H1 (cell line): Measurements from ENCODE around the gene BIVM. TPM values are rescaled to one million over a fixed set of nuclear protein-coding genes. Genes with fewer than 3 reads are reported as not detected.

Experiments used
- CTCF ChIA-PET: fragments of 300-600 bp; sonication (Branson Sonifier 250); formaldehyde crosslinking; loops from one replicate; lab custom pipeline; 2021; ENCODE audit not compliant: partially characterized antibody; lab: Charles Lee
- POLR2A ChIA-PET: fragments of 300-600 bp; sonication (Branson Sonifier 250); formaldehyde crosslinking; loops from one replicate; lab custom pipeline; 2021; ENCODE audit warnings: inconsistent platforms; ENCODE audit not compliant: partially characterized antibody; lab: Charles Lee
- DNase-seq, 2 experiments: peaks; one replicate each; pipeline versions ENCODE4 v3.0.0 to v3.0.0-alpha.2; 2010 to 2022; ENCODE audit warnings: low spot score in 2 of 2, low read depth in 1 of 2, mixed read lengths in 1 of 2
- FAIRE-seq: peaks from 2 replicates; lab custom pipeline; 2011; peaks lifted over from hg19 to GRCh38; lab: Jason Lieb, UNC
- H2AFZ ChIP-seq: 2 replicates; pipeline ENCODE4 v1.8.1; 2012; ENCODE audit warnings: low read length, inconsistent platforms
- H2AK5ac ChIP-seq: 2 replicates; pipeline ENCODE4 v1.6.1; 2013; ENCODE audit warnings: low read depth, low read length
- H2BK120ac ChIP-seq: replicated peaks from 2 replicates; pipeline ENCODE3; 2013; ENCODE audit warnings: low read depth, low read length, inconsistent platforms
- H2BK12ac ChIP-seq: 2 replicates; pipeline ENCODE4 v1.6.1; 2013; ENCODE audit warnings: low read depth, low read length
- H2BK15ac ChIP-seq: 2 replicates; pipeline ENCODE4 v1.6.1; 2013; ENCODE audit warnings: low read length
- H2BK20ac ChIP-seq: 2 replicates; pipeline ENCODE4 v1.6.1; 2013; ENCODE audit warnings: low read length
- H2BK5ac ChIP-seq: 2 replicates; pipeline ENCODE4 v1.6.1; 2013; ENCODE audit warnings: low read depth, low read length
- H3K14ac ChIP-seq: 2 replicates; pipeline ENCODE4 v1.6.1; 2013; ENCODE audit warnings: inconsistent platforms; ENCODE audit not compliant: insufficient read length
- H3K18ac ChIP-seq: 2 replicates; pipeline ENCODE4 v1.6.1; 2013; ENCODE audit warnings: low read length; ENCODE audit errors: extremely low read depth
- H3K23ac ChIP-seq: 2 replicates; pipeline ENCODE4 v1.6.1; 2013; ENCODE audit warnings: inconsistent platforms; ENCODE audit not compliant: insufficient read length
- H3K23me2 ChIP-seq: 2 replicates; pipeline ENCODE4 v1.6.1; 2013; ENCODE audit warnings: low read depth, low read length
- H3K27ac ChIP-seq: 2 replicates; pipeline ENCODE4 v1.6.1; 2011; ENCODE audit warnings: low read depth, low read length, inconsistent platforms
- H3K27me3 ChIP-seq, 4 experiments: replicated peaks in 1 of 4; 1 replicate in 1 of 4; 2 replicates in 3 of 4; pipeline versions ENCODE4 v1.6.1 to v1.8.1; 2011 to 2013; ENCODE audit warnings: low read length in 3 of 4, mild to moderate bottlenecking in 3 of 4, inconsistent platforms in 2 of 4, mixed read lengths in 2 of 4, moderate library complexity in 1 of 4; ENCODE audit not compliant: control insufficient read depth in 3 of 4, insufficient read depth in 3 of 4; ENCODE audit errors: extremely low read depth in 1 of 4
- H3K36me3 ChIP-seq, 4 experiments: 2 replicates each; pipeline versions ENCODE4 v1.6.1 to v1.8.1; 2011 to 2013; ENCODE audit warnings: mild to moderate bottlenecking in 4 of 4, low read length in 3 of 4, moderate library complexity in 2 of 4, control low read depth in 1 of 4, inconsistent platforms in 1 of 4; ENCODE audit not compliant: insufficient read depth in 4 of 4, control insufficient read depth in 2 of 4
- H3K4ac ChIP-seq: replicated peaks from 2 replicates; pipeline ENCODE3; 2013; ENCODE audit warnings: low read length, low read depth, mixed read lengths, inconsistent platforms; ENCODE audit not compliant: insufficient read length
- H3K4me1 ChIP-seq, 4 experiments: replicated peaks in 1 of 4; 1 replicate in 1 of 4; 2 replicates in 3 of 4; pipeline versions ENCODE4 v1.6.1 to v1.8.1; 2011 to 2013; ENCODE audit warnings: low read length in 3 of 4, inconsistent platforms in 2 of 4, mixed read lengths in 1 of 4; ENCODE audit not compliant: insufficient read depth in 4 of 4, control insufficient read depth in 3 of 4
- H3K4me2 ChIP-seq, 2 experiments: 2 replicates each; pipeline versions ENCODE4 v1.6.1 to v1.8.1; 2011 to 2013; ENCODE audit warnings: low read depth in 2 of 2, low read length in 2 of 2, control low read depth in 1 of 2, inconsistent platforms in 1 of 2, mild to moderate bottlenecking in 1 of 2; ENCODE audit not compliant: insufficient read depth in 1 of 2
- H3K4me3 ChIP-seq, 4 experiments: fragments of 200-600, 300-600 bp in 1 of 4; sonication (generic), shearing (Covaris generic), sonication (Bioruptor Twin) in 1 of 4; 2 replicates each; pipeline versions ENCODE4 v1.5.1 to v1.8.1; 2011 to 2016; ENCODE audit warnings: low read length in 4 of 4, low read depth in 3 of 4, control low read depth in 2 of 4, inconsistent platforms in 2 of 4, mild to moderate bottlenecking in 2 of 4, mixed read lengths in 1 of 4, moderate library complexity in 1 of 4; ENCODE audit not compliant: insufficient read depth in 2 of 4; ENCODE audit errors: extremely low read depth in 1 of 4
- H3K56ac ChIP-seq: replicated peaks from 2 replicates; pipeline ENCODE3; 2013; ENCODE audit warnings: low read depth, mild to moderate bottlenecking, mixed read lengths, low read length, inconsistent platforms; ENCODE audit not compliant: insufficient read length
- H3K79me1 ChIP-seq: 2 replicates; pipeline ENCODE4 v1.6.1; 2013; ENCODE audit warnings: low read depth, low read length, control low read depth
- H3K79me2 ChIP-seq, 2 experiments: 2 replicates each; pipeline versions ENCODE4 v1.6.1 to v1.8.1; 2012 to 2013; ENCODE audit warnings: low read length in 2 of 2, mild to moderate bottlenecking in 2 of 2, inconsistent platforms in 1 of 2; ENCODE audit not compliant: insufficient read depth in 2 of 2, control insufficient read depth in 1 of 2
- H3K9ac ChIP-seq, 4 experiments: replicated peaks in 1 of 4; 1 replicate in 1 of 4; 2 replicates in 3 of 4; pipeline versions ENCODE4 v1.6.1 to v1.8.1; 2011 to 2013; ENCODE audit warnings: low read depth in 3 of 4, low read length in 3 of 4, control low read depth in 2 of 4, mild to moderate bottlenecking in 2 of 4, moderate library complexity in 2 of 4, inconsistent platforms in 1 of 4; ENCODE audit errors: extremely low read depth in 1 of 4
- H3K9me3 ChIP-seq, 2 experiments: 2 replicates each; pipeline versions ENCODE4 v1.6.1 to v1.8.1; 2012 to 2013; ENCODE audit warnings: mild to moderate bottlenecking in 2 of 2, moderate library complexity in 2 of 2, control low read depth in 1 of 2, inconsistent platforms in 1 of 2, low read depth in 1 of 2, low read length in 1 of 2, mixed read lengths in 1 of 2; ENCODE audit not compliant: insufficient read depth in 2 of 2
- H4K20me1 ChIP-seq, 2 experiments: replicated peaks in 1 of 2; 2 replicates each; pipeline versions ENCODE3 to v1.8.1; 2011 to 2013; ENCODE audit warnings: inconsistent platforms in 2 of 2, low read length in 2 of 2, mild to moderate bottlenecking in 1 of 2; ENCODE audit not compliant: insufficient read depth in 2 of 2, control insufficient read depth in 1 of 2
- H4K5ac ChIP-seq: 2 replicates; pipeline ENCODE4 v1.6.1; 2013; ENCODE audit warnings: low read length, low read depth, mixed read lengths, inconsistent platforms; ENCODE audit not compliant: insufficient read length
- H4K8ac ChIP-seq: 2 replicates; pipeline ENCODE4 v1.8.0; 2013; ENCODE audit warnings: mild to moderate bottlenecking, moderate library complexity, low read length, inconsistent platforms; ENCODE audit not compliant: insufficient read depth; ENCODE audit errors: extremely low read depth
- H4K91ac ChIP-seq: replicated peaks from 2 replicates; pipeline ENCODE3; 2013; ENCODE audit warnings: low read length, mixed read lengths, inconsistent platforms; ENCODE audit not compliant: insufficient read length
- CBX5 ChIP-seq: fragments of 300-800, 300-1000 bp; sonication (generic); IDR thresholded peaks from 2 replicates; pipeline ENCODE4 v1.7.1; 2016; ENCODE audit warnings: antibody characterized with exemption, low read length, low read depth
- EZH2 ChIP-seq: fragments of 200-600 bp; sonication (generic); IDR thresholded peaks from 2 replicates; pipeline ENCODE4 v1.7.1; 2012; ENCODE audit warnings: low read depth, mild to moderate bottlenecking, moderate library complexity, low read length, inconsistent platforms; ENCODE audit not compliant: severe bottlenecking
- KDM4A ChIP-seq: IDR thresholded peaks from one replicate; pipeline ENCODE4 v1.7.1; 2012; ENCODE audit warnings: low read depth, mild to moderate bottlenecking, moderate library complexity, low read length, inconsistent platforms; ENCODE audit not compliant: severe bottlenecking
- NANOG ChIP-seq: IDR thresholded peaks from 2 replicates; pipeline ENCODE4 v1.6.1; 2011; ENCODE audit warnings: low read length, low read depth, mild to moderate bottlenecking, inconsistent platforms; ENCODE audit not compliant: insufficient read depth, poor library complexity, severe bottlenecking
- RNF2 ChIP-seq: fragments of 200-900, 300-1000 bp; sonication (generic); IDR thresholded peaks from 2 replicates; pipeline ENCODE4 v1.7.1; 2016; ENCODE audit warnings: borderline replicate concordance, low read depth, mild to moderate bottlenecking, antibody characterized with exemption, low read length; ENCODE audit not compliant: poor library complexity, severe bottlenecking; ENCODE audit errors: missing control alignments
- RXRA ChIP-seq: IDR thresholded peaks from 2 replicates; pipeline ENCODE4 v1.6.1; 2011; ENCODE audit warnings: low read depth, mild to moderate bottlenecking, low read length, moderate library complexity; ENCODE audit not compliant: insufficient read depth
- SP2 ChIP-seq: IDR thresholded peaks from 2 replicates; pipeline ENCODE4 v1.6.1; 2012; ENCODE audit warnings: mild to moderate bottlenecking, low read length, inconsistent platforms
- ZNF274 ChIP-seq: IDR thresholded peaks from 2 replicates; pipeline ENCODE4 v1.7.0; 2012; ENCODE audit warnings: low read length, borderline replicate concordance; ENCODE audit errors: extremely low read depth
- WGBS, 2 experiments: shearing (Covaris generic) in 1 of 2; methylation state at CpG; one replicate each; pipeline versions ENCODE4 v1.1.6 to v1.1.7; 2013 to 2015; ENCODE audit warnings: low lambda C conversion rate in 2 of 2, mixed read lengths in 2 of 2, inconsistent platforms in 1 of 2, low coverage in 1 of 2, missing lambda C conversion rate in 1 of 2; ENCODE audit not compliant: insufficient replicate concordance in 2 of 2, insufficient coverage in 1 of 2, insufficient read length in 1 of 2; ENCODE audit errors: extremely low coverage in 1 of 2, missing lambda C conversion rate in 1 of 2; 5-methylcytosine and 5-hydroxymethylcytosine counted together
- polyA plus RNA-seq, 7 experiments: library from polyadenylated mRNA; depleted of rRNA in 3 of 7; stranded (reverse) in 5 of 7; unstranded in 2 of 7; fragments of >200 nt in 5 of 7; fragments of 200-250 nt in 2 of 7; gene quantifications; 1 replicate in 5 of 7; 2 replicates in 1 of 7; 4 replicates in 1 of 7; pipeline versions ENCODE4 v1.2.1 to v1.2.3, GENCODE V29; 2011 to 2013; ENCODE audit warnings: missing spikeins in 2 of 7, mixed read lengths in 2 of 7
- total RNA-seq: library from RNA; stranded (reverse); fragmentation: NEBNext Ultra II Directional; extraction: Animal tissue kit (Norgen Biotek cat#: 25700); gene quantifications from 2 replicates; pipeline ENCODE4 v1.2.1, GENCODE V29; 2021
- TF ChIP-seq, protein P1 (sequence below): IDR thresholded peaks from 2 replicates; pipeline ENCODE4 v1.6.1; 2012; ENCODE audit warnings: low read length, inconsistent platforms

Gene BIVM
- total and polyA plus RNA-seq, 2 of the 8 experiments (the other 6 are each of a cell fraction or from before 2014, with no cell fraction given): 1.8 to 5.5 TPM

DNA sequence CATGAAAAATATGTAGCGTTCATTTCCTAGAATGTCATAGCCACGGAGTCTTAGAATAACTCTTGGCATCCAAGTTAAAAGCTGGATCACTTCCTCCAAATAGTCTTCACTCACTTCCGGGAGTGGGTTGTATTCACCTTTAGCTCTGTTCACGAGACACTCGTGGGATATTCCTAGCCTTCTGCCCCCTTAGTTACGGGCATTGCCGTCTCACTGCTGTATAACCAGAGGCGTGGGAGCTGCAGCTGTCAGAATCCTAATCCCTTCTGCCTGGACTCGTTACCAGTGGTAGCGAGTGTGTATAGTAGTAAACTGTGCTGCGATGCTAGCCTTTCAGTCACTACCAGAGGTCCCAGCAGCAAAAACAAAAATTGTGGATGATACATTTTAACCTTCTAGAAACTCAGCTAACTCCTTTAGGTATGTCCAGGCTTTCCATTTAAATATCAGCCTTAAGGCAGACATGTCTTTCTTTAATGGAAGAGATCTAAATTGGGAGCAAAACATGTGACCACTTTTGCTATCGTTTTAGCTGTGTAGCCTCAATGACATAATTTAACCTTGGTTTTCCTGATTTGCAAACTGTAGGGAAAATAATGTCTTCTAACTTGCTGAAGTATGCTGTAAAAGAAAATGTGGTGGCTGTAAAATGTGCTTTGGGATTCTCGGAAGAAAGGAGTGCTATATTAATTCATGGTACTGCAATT lies 81.0 kb downstream of the BIVM start:
- Histone ChIP-seq H3K9me3 (no peaks in the 10 kb centered on the region), H4K91ac (no peak overlapping the region), H3K4ac (no peak overlapping the region), H3K14ac (no peak overlapping the region), H4K8ac (no peak overlapping the region), H2BK120ac (no peak overlapping the region), H3K18ac (no peak overlapping the region), H3K56ac (no peak overlapping the region), H3K79me2 (no peaks in the 10 kb centered on the region), H3K23ac (no peak overlapping the region), H4K5ac (no peak overlapping the region), H2BK12ac (no peak overlapping the region), H3K4me1 (peaks cover 0 to 4% (median 3%) of the 10 kb centered on the region in 4 experiments; a peak in 2 of 7 replicates), H3K79me1 (no peaks in the 10 kb centered on the region), H4K20me1 (no peaks in the 10 kb centered on the region), H3K4me2 (no peak overlapping the region), H2AFZ (no peak overlapping the region), H3K23me2 (no peaks in the 10 kb centered on the region), H2BK15ac (no peak overlapping the region), H3K27me3 (no peaks in the 10 kb centered on the region), H3K27ac (no peak overlapping the region), H2BK20ac (no peak overlapping the region), H3K9ac (no peak overlapping the region), H2AK5ac (no peak overlapping the region), H3K4me3 (no peak overlapping the region), H2BK5ac (no peak overlapping the region), H3K36me3 (peaks cover 0 to 2% (median 0%) of the 10 kb centered on the region in 4 experiments; a peak in 2 of 8 replicates)
- TF ChIP-seq RXRA (no peak), EZH2 (no peak), SP2 (no peak), KDM4A (no peak), RNF2 (no peak), CBX5 (no peak), ZNF274 (no peak), NANOG (no peak)
- TF ChIP-seq, protein P1, sequence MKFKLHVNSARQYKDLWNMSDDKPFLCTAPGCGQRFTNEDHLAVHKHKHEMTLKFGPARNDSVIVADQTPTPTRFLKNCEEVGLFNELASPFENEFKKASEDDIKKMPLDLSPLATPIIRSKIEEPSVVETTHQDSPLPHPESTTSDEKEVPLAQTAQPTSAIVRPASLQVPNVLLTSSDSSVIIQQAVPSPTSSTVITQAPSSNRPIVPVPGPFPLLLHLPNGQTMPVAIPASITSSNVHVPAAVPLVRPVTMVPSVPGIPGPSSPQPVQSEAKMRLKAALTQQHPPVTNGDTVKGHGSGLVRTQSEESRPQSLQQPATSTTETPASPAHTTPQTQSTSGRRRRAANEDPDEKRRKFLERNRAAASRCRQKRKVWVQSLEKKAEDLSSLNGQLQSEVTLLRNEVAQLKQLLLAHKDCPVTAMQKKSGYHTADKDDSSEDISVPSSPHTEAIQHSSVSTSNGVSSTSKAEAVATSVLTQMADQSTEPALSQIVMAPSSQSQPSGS: no peak
- ChIA-PET CTCF (interaction anchor here (0.9 to 3.7 kb wide), 2 partner anchors 9 to 27 kb away, joined by 3 to 23 read pairs; no protein-coding TSS in a partner anchor), POLR2A (interaction anchor here (0.6 kb wide), 1 partner anchor 13 kb away, joined by 3 read pairs; no protein-coding TSS in a partner anchor)
- FAIRE-seq (no peak), DNase-seq (no peak)
- WGBS, 2 experiments: 91% methylated on average over 13 of the region's 13 CpGs; no CpG with 5 or more reads in 1 of the 2 experiments
